ENCODE results near the gene SPTBN2.

SPTBN2 gene

DNA sequence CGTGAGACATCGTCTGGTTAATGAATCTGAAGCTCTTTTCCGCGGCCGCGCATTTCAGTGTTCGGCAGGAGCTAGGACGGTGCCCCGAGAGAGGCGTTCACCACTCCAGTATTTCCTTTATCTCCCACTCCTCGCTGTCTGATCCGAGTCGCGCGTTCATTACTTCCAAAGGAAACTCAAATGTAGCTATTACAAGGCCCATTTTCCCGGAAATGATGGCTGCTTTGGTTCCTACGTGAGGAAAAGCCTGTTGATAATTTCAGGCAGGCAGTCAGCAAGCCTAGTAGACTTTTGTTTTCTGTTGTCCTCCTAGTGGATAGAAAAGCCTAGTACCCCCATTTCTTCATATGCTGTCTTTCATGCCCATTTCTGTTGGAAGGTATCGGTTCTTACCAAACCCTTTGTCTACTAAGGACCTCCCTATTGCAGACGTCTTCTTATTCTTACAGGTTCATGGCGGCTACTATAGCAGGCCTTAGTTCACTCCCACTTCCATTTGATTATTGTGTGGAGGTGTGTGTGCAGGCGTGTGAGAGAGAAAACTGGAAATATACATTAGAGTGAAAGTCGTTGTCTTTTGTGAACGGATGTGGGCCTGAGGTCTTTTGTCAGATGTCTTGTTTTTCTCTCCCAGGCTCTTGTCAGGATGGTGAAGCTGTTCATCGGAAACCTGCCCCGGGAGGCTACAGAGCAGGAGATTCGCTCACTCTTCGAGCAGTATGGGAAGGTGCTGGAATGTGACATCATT is 89.8 kb downstream of the SPTBN2 start:
- TF ChIP-seq FOXA1 (IDR thresholded peaks at IDR 0.05) (no peak), CTBP1 (IDR thresholded peaks at IDR 0.05; ENCODE audit: borderline replicate concordance) (no peak), ZNF384 (IDR thresholded peaks at IDR 0.05) (no peak), HDGF (IDR thresholded peaks at IDR 0.05; ENCODE audit: borderline replicate concordance) (no peak), TARDBP (IDR thresholded peaks at IDR 0.05) (no peak), ELF4 (IDR thresholded peaks at IDR 0.05) (no peak)
- DNase-seq (ENCODE audit: extremely low spot score) = no peak
- POLR2A ChIA-PET = interaction anchor here (0.9 to 7.5 kb wide), 12 partner anchors 9 to 253 kb away, joined by 3 to 84 read pairs (median 12); partner anchors contain the start of genes CCDC87, CCS, CTSF and RBM14
- CTCF ChIA-PET = interaction anchor here (1.1 kb wide), 1 partner anchor 22 kb away, joined by 3 read pairs; no protein-coding TSS in a partner anchor

GRCh38 chr11:66638177-66639065 is 90.6 kb downstream of the SPTBN2 start, which contains the start of gene RBM4:
RBM4 (plus strand) TSS chr11:66638703; CDS start chr11:66639712, 1,009 bp downstream.
- CTCF ChIA-PET = interaction anchor here (0.7 to 1.3 kb wide), 4 partner anchors 11 to 46 kb away, joined by 3 to 5 read pairs (median 4); partner anchors contain the start of genes CCDC87 and RBM4B
- TF ChIP-seq ELF4 (IDR thresholded peaks at IDR 0.05) (peak; percentile 24; the same call in 1 of the 2 replicates), TARDBP (IDR thresholded peaks at IDR 0.05) (no peak), CTBP1 (IDR thresholded peaks at IDR 0.05; ENCODE audit: borderline replicate concordance) (no peak), FOXA1 (IDR thresholded peaks at IDR 0.05) (no peak), L3MBTL2 (conservative IDR thresholded peaks at IDR 0.05) (peak; percentile 94), BHLHE40 (IDR thresholded peaks at IDR 0.05; ENCODE audit: borderline replicate concordance) (no peak), FOXM1 (IDR thresholded peaks at IDR 0.05; ENCODE audit: borderline replicate concordance) (no peak), FOXK2 (IDR thresholded peaks at IDR 0.05) (no peak), LEF1 (IDR thresholded peaks at IDR 0.05; ENCODE audit: borderline replicate concordance) (no peak), ARNT (IDR thresholded peaks at IDR 0.05) (no peak), SUZ12 (IDR thresholded peaks at IDR 0.05) (no peak), NFRKB (IDR thresholded peaks at IDR 0.05) (0 out of 2 replicates have a peak, but pooled peaks have one; percentile 48), ZNF384 (IDR thresholded peaks at IDR 0.05) (no peak), SP1 (IDR thresholded peaks at IDR 0.05) (no peak), HDGF (IDR thresholded peaks at IDR 0.05; ENCODE audit: borderline replicate concordance) (no peak)
- TF ChIP-seq, protein P1, sequence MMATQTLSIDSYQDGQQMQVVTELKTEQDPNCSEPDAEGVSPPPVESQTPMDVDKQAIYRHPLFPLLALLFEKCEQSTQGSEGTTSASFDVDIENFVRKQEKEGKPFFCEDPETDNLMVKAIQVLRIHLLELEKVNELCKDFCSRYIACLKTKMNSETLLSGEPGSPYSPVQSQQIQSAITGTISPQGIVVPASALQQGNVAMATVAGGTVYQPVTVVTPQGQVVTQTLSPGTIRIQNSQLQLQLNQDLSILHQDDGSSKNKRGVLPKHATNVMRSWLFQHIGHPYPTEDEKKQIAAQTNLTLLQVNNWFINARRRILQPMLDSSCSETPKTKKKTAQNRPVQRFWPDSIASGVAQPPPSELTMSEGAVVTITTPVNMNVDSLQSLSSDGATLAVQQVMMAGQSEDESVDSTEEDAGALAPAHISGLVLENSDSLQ (IDR thresholded peaks at IDR 0.05) = peak; percentile 99
- DNase-seq (ENCODE audit: extremely low spot score) = peak; percentile 97
- POLR2A ChIA-PET = interaction anchor here (0.7 to 7.5 kb wide), 23 partner anchors 9 to 417 kb away, joined by 3 to 84 read pairs (median 5); partner anchors contain the start of genes CCDC87, CCS, CTSF and RBM14

- POLR2A ChIA-PET = interaction anchor here (0.8 to 7.5 kb wide), 21 partner anchors 9 to 418 kb away, joined by 3 to 84 read pairs (median 5); partner anchors contain the start of genes CCDC87, CCS, CTSF and RBM14
- CTCF ChIA-PET = interaction anchor here (0.7 to 1.3 kb wide), 3 partner anchors 10 to 45 kb away, joined by 3 to 5 read pairs (median 4); partner anchors contain the start of genes CCDC87 and RBM4B
These were observed 91.3 kb downstream of the SPTBN2 start for GRCh38 chr11:66637557-66638176.

GRCh38 chr11:66636411-66636810 is 92.6 kb downstream of the SPTBN2 start:
- CTCF ChIA-PET = interaction anchor here (0.5 kb wide), 2 partner anchors 39 to 251 kb away, joined by 3 read pairs; no protein-coding TSS in a partner anchor
- POLR2A ChIA-PET = interaction anchor here (1.3 to 7.5 kb wide), 4 partner anchors 15 to 43 kb away, joined by 8 to 84 read pairs (median 20); partner anchors contain the start of genes CCDC87, CCS, RBM14 and RBM4B
- no peak for DNase-seq (ENCODE audit: extremely low spot score)
- no peak for TF ChIP-seq CTBP1 (IDR thresholded peaks at IDR 0.05; ENCODE audit: borderline replicate concordance)
- no peak for TF ChIP-seq FOXA1 (IDR thresholded peaks at IDR 0.05)
- TF ChIP-seq LEF1 (IDR thresholded peaks at IDR 0.05; ENCODE audit: borderline replicate concordance) = no peak
- no peak for TF ChIP-seq FOXK2 (IDR thresholded peaks at IDR 0.05)
- TF ChIP-seq SP1 (IDR thresholded peaks at IDR 0.05) = no peak
- TF ChIP-seq, protein P1 (IDR thresholded peaks at IDR 0.05) = no peak
- no peak for TF ChIP-seq BHLHE40 (IDR thresholded peaks at IDR 0.05; ENCODE audit: borderline replicate concordance)
- TF ChIP-seq ZNF384 (IDR thresholded peaks at IDR 0.05) = no peak
- no peak for TF ChIP-seq HDGF (IDR thresholded peaks at IDR 0.05; ENCODE audit: borderline replicate concordance)
- no peak for TF ChIP-seq FOXM1 (IDR thresholded peaks at IDR 0.05; ENCODE audit: borderline replicate concordance)
- TF ChIP-seq L3MBTL2 (conservative IDR thresholded peaks at IDR 0.05) = no peak
- TF ChIP-seq TARDBP (IDR thresholded peaks at IDR 0.05) = no peak
- no peak for TF ChIP-seq ELF4 (IDR thresholded peaks at IDR 0.05)
- no peak for TF ChIP-seq SUZ12 (IDR thresholded peaks at IDR 0.05)
- TF ChIP-seq ARNT (IDR thresholded peaks at IDR 0.05) = no peak
- no peak for TF ChIP-seq NFRKB (IDR thresholded peaks at IDR 0.05)

More at GRCh38 chr11:66637557-66638176, 91.3 kb downstream of the SPTBN2 start:
- TF ChIP-seq L3MBTL2 (conservative IDR thresholded peaks at IDR 0.05) (no peak), SUZ12 (IDR thresholded peaks at IDR 0.05) (no peak), ZNF384 (IDR thresholded peaks at IDR 0.05) (no peak), TARDBP (IDR thresholded peaks at IDR 0.05) (no peak), SP1 (IDR thresholded peaks at IDR 0.05) (no peak), CTBP1 (IDR thresholded peaks at IDR 0.05; ENCODE audit: borderline replicate concordance) (no peak), LEF1 (IDR thresholded peaks at IDR 0.05; ENCODE audit: borderline replicate concordance) (no peak), FOXM1 (IDR thresholded peaks at IDR 0.05; ENCODE audit: borderline replicate concordance) (no peak), NFRKB (IDR thresholded peaks at IDR 0.05) (no peak), FOXK2 (IDR thresholded peaks at IDR 0.05) (no peak), BHLHE40 (IDR thresholded peaks at IDR 0.05; ENCODE audit: borderline replicate concordance) (no peak), FOXA1 (IDR thresholded peaks at IDR 0.05) (no peak), HDGF (IDR thresholded peaks at IDR 0.05; ENCODE audit: borderline replicate concordance) (no peak), ELF4 (IDR thresholded peaks at IDR 0.05) (no peak), ARNT (IDR thresholded peaks at IDR 0.05) (no peak)
- TF ChIP-seq, protein P1 (IDR thresholded peaks at IDR 0.05) = no peak
- DNase-seq (ENCODE audit: extremely low spot score) = peak; percentile 22
